Left ventricle myocardium inferior (tissue), 1 donor: ENCODE data around the gene CLIC5. TPM values are rescaled to one million over a fixed set of nuclear protein-coding genes. Genes with fewer than 3 reads are reported as not detected.

Experiments
- DNase-seq: peaks from one replicate; pipeline ENCODE4 v3.0.0-alpha.2; 2020
- H3K27ac ChIP-seq: fragments of 200-600 bp; replicated peaks from 2 replicates; pipeline ENCODE4 v1.8.0; 2021
- H3K27me3 ChIP-seq: fragments of 200-600 bp; 2 replicates; pipeline ENCODE4 v1.8.0; 2021; ENCODE audit warnings: low read depth
- H3K36me3 ChIP-seq: fragments of 200-600 bp; 2 replicates; pipeline ENCODE4 v1.8.0; 2021
- H3K4me1 ChIP-seq: fragments of 200-600 bp; 2 replicates; pipeline ENCODE4 v1.8.0; 2021
- H3K4me3 ChIP-seq: fragments of 200-600 bp; 2 replicates; pipeline ENCODE4 v1.8.0; 2021; ENCODE audit warnings: mild to moderate bottlenecking, moderate library complexity
- H3K9me3 ChIP-seq: fragments of 200-600 bp; replicated peaks from 2 replicates; pipeline ENCODE4 v1.8.0; 2021
- CTCF ChIP-seq: fragments of 200-600 bp; IDR thresholded peaks from 2 replicates; pipeline ENCODE4 v1.8.0; 2021; ENCODE audit warnings: antibody characterized with exemption, mild to moderate bottlenecking, borderline replicate concordance
- intact Hi-C: fragments of 100-400 bp; cut with micrococcal nuclease; formaldehyde crosslinking; loops from one replicate; pipeline ENCODE4 v1.11.0; 2022
- total RNA-seq: library from RNA; stranded (reverse); fragmentation: NEBNext Ultra II Directional; extraction: Animal tissue kit (Norgen Biotek cat#: 25700); gene quantifications from one replicate; pipeline ENCODE4 v1.2.1, GENCODE V29; 2021
- donor health status: DM: no; HTN: yes; CAD: no; lungs with severe emphysema.

The CLIC5 gene
- total RNA-seq, 1 donor from 2014 or later, result 285 TPM

- peak overlapping the region; percentile 64 for H3K27ac ChIP-seq
- TF ChIP-seq CTCF, result no peak
- H3K4me1 ChIP-seq, result peaks cover 95% of the 10 kb centered on the region
- no peak overlapping the region for H3K4me3 ChIP-seq
- intact Hi-C loops, result no loop called here
- no peaks in the 10 kb centered on the region for H3K27me3 ChIP-seq
- no peaks in the 10 kb centered on the region for H3K9me3 ChIP-seq
- no peak for DNase-seq
- peaks cover 15% of the 10 kb centered on the region for H3K36me3 ChIP-seq
Measured at GRCh38 chr6:45981046-45981445, 34.6 kb downstream of the CLIC5 start.

- H3K4me3 ChIP-seq, result no peak overlapping the region
- peaks cover 85% of the 10 kb centered on the region for H3K4me1 ChIP-seq
- DNase-seq, result no peak
- H3K27me3 ChIP-seq, result no peaks in the 10 kb centered on the region
- intact Hi-C loops, result no loop called here
- H3K9me3 ChIP-seq, result peaks cover 4% of the 10 kb centered on the region
- peak overlapping the region; percentile 64 for H3K27ac ChIP-seq
- no peak for TF ChIP-seq CTCF
- H3K36me3 ChIP-seq, result peaks cover 12% of the 10 kb centered on the region
Measured at GRCh38 chr6:45979311-45979710, 36.3 kb downstream of the CLIC5 start.

- DNase-seq, result no peak
- Histone ChIP-seq H3K27me3 (no peaks in the 10 kb centered on the region), H3K4me1 (peaks cover 85% of the 10 kb centered on the region), H3K27ac (peak overlapping the region; percentile 56), H3K4me3 (no peak overlapping the region), H3K36me3 (peaks cover 6% of the 10 kb centered on the region), H3K9me3 (peaks cover 4% of the 10 kb centered on the region)
- intact Hi-C loops, result no loop called here
- no peak for TF ChIP-seq CTCF
Measured at GRCh38 chr6:45974596-45974995, 41.1 kb downstream of the CLIC5 start.

GRCh38 chr6:45972795-45973503 is 42.7 kb downstream of the CLIC5 start:
- peaks cover 85% of the 10 kb centered on the region for H3K4me1 ChIP-seq
- peaks cover 6% of the 10 kb centered on the region for H3K36me3 ChIP-seq
- no peak overlapping the region for H3K4me3 ChIP-seq
- peak overlapping the region; percentile 89 for H3K27ac ChIP-seq
- TF ChIP-seq CTCF, result no peak
- intact Hi-C loops, result no loop called here
- DNase-seq, result no peak
- H3K27me3 ChIP-seq, result no peaks in the 10 kb centered on the region
- H3K9me3 ChIP-seq, result peaks cover 4% of the 10 kb centered on the region

- Histone ChIP-seq H3K9me3 (peaks cover 4% of the 10 kb centered on the region), H3K27me3 (no peaks in the 10 kb centered on the region), H3K4me3 (peak overlapping the region; percentile 15), H3K27ac (peak overlapping the region; percentile 89), H3K36me3 (peaks cover 6% of the 10 kb centered on the region), H3K4me1 (peaks cover 88% of the 10 kb centered on the region)
- TF ChIP-seq CTCF, result no peak
- intact Hi-C loops, result no loop called here
- no peak for DNase-seq
Measured at GRCh38 chr6:45971287-45971686, 44.4 kb downstream of the CLIC5 start.
